ENCODE measurements around the gene DDX47.
"Not testable (repeated sequence)": the region's sequence is repeated elsewhere in the genome, so short reads cannot be mapped to it uniquely, and the experiment has no call there.

The DDX47 gene

DNA sequence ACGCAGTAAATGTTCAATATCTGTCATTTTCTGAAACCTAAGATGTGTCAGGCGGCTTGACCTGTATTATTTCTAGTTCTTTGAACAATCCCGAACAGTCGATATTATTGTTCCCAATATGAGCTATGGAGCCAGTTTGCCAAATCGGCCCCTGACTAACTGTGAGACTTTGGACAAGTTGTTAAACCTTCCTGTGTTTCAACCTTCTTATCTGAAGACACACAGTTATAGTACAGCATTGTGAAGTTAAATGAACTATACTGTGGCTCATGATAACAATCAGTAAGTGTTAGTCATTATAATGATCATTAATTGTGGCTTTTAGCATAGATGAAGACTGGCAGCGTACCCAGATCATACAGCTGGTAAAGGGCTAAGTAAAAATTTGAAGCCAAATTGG is 23.4 kb downstream of the DDX47 start:
- no peak for DNase-seq (ENCODE audit: low spot score)
- TF ChIP-seq, protein P1, sequence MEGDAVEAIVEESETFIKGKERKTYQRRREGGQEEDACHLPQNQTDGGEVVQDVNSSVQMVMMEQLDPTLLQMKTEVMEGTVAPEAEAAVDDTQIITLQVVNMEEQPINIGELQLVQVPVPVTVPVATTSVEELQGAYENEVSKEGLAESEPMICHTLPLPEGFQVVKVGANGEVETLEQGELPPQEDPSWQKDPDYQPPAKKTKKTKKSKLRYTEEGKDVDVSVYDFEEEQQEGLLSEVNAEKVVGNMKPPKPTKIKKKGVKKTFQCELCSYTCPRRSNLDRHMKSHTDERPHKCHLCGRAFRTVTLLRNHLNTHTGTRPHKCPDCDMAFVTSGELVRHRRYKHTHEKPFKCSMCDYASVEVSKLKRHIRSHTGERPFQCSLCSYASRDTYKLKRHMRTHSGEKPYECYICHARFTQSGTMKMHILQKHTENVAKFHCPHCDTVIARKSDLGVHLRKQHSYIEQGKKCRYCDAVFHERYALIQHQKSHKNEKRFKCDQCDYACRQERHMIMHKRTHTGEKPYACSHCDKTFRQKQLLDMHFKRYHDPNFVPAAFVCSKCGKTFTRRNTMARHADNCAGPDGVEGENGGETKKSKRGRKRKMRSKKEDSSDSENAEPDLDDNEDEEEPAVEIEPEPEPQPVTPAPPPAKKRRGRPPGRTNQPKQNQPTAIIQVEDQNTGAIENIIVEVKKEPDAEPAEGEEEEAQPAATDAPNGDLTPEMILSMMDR (IDR thresholded peaks at IDR 0.05; ENCODE audit: borderline replicate concordance, control extremely low read depth, extremely low read depth, insufficient read depth, missing control alignments), result no peak
- in situ Hi-C loops (cut with MboI; ENCODE audit: low sequenced_read_pairs, unreplicated experiment), result no loop called here

DNA sequence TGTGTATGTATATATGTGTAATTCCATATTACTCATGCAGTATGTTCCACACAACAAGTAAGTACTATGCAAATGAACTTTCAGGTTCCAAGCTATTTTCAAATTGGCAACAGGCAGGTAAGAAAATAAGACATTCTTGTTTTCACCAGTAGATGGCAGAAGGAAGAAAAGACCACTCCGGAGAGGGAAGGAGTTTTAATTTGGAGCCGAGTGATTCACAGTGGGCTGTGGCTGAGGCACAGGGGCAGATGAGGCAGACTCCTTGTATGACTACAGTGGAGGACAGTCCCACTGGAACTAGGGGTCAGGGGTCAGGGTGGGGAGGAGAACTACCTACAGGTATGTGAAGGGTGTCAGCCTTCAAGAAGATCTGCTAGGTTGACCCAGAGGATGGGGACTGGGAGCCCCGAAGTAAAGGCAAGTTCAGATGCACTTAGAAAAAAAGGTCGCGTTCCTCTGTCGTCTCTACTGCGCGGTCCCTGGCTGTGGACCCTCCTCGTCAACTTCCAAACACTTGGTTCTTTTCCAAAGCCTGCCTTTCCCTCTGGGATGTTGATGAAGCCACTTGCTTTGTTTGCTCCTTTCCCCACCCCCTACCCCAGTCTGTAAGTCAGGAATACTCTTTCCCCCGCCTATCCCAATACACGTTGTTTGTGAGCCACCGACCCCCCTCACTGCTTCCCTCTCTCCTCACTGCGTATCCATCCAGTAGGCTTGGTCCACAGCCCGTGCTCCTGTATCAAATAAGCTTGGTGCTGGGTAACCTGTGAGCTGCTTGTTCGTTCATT is 24.1 kb downstream of the DDX47 start:
- TF ChIP-seq, protein P1 (IDR thresholded peaks at IDR 0.05; ENCODE audit: borderline replicate concordance, control extremely low read depth, extremely low read depth, insufficient read depth, missing control alignments), result peak; percentile 21
- in situ Hi-C loops (cut with MboI; ENCODE audit: low sequenced_read_pairs, unreplicated experiment), result no loop called here
- DNase-seq (ENCODE audit: low spot score), result peak; percentile 60

DNA sequence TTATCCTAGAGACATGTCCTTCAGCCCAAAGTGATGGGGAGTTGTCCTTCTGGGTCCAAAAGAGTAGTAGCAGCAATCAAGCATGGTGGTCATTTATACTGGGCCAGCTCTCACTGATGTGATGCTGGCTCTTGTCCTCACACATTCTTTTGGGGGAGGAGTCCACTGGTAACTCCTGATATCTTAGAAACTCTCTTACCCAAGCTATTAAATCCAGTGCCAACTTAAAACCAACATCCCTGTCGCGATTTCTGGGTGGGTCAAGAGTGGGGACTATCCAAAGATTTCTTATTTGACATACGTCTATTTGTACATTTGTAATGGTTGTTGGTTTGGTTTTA is 24.6 kb downstream of the DDX47 start:
- TF ChIP-seq, protein P1 (IDR thresholded peaks at IDR 0.05; ENCODE audit: borderline replicate concordance, control extremely low read depth, extremely low read depth, insufficient read depth, missing control alignments), result no peak
- no peak for DNase-seq (ENCODE audit: low spot score)
- in situ Hi-C loops (cut with MboI; ENCODE audit: low sequenced_read_pairs, unreplicated experiment), result no loop called here

DNA sequence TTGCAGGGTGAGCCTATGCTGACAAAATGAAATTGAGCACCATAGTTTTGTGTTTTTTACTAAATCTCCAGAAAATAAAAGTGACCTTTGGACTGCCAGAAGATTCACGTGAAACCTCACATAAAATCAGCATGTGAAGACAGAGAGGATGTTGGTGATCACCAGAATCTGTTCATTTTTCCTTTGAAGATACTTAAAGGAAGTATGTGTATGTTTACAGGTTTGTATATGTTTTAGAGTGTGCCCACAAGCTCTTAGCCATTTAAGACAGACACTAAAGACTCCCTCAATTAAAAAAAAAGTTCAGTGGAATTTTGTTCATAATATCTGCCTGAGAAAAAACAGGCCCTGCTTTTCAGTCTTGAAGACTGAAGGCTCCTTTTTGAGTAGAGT is 25.9 kb downstream of the DDX47 start:
- TF ChIP-seq, protein P1 (IDR thresholded peaks at IDR 0.05; ENCODE audit: borderline replicate concordance, control extremely low read depth, extremely low read depth, insufficient read depth, missing control alignments), result no peak
- no peak for DNase-seq (ENCODE audit: low spot score)
- in situ Hi-C loops (cut with MboI; ENCODE audit: low sequenced_read_pairs, unreplicated experiment), result no loop called here

DNA sequence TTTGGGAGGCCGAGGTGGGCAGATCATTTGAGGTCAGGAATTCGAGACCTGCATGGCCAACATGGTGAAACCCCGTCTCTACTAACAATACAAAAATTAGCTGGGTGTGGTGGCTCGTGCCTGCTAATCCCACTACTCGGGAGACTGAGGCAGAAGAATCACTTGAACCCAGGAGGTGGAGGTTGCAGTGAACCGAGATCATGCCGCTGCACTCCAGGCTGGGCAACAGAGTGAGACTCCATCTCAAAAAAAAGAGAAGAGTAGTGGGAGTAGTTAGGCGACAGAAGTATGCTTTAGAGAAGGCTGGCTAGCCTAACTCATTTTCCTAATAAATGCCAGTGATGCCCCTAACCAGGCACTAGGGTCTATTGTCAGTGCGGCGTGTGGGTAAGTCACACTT is 26.3 kb downstream of the DDX47 start:
- in situ Hi-C loops (cut with MboI; ENCODE audit: low sequenced_read_pairs, unreplicated experiment); DNase-seq (ENCODE audit: low spot score): not testable (repeated sequence)

GRCh38 chr12:12839873-12840579 is 26.9 kb downstream of the DDX47 start:
- DNase-seq (ENCODE audit: low spot score), result no peak
- TF ChIP-seq, protein P1 (IDR thresholded peaks at IDR 0.05; ENCODE audit: borderline replicate concordance, control extremely low read depth, extremely low read depth, insufficient read depth, missing control alignments), result no peak
- in situ Hi-C loops (cut with MboI; ENCODE audit: low sequenced_read_pairs, unreplicated experiment), result no loop called here

DNA sequence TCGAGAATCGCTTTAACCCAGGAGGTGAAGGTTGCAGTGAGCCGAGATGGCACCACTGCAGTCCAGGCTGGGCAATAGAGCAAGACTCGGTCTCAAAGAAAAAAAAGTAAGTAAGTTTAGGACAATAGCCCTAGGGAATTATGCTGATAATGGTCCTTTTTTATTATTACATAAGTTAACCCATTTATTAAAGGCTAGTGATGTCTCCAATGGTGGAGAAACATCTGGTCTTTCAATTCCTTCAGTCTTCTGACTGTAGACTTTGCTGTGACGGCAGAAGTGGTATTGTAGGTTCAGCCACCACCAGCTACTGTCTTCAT is 27.4 kb downstream of the DDX47 start:
- TF ChIP-seq, protein P1 (IDR thresholded peaks at IDR 0.05; ENCODE audit: borderline replicate concordance, control extremely low read depth, extremely low read depth, insufficient read depth, missing control alignments), result no peak
- in situ Hi-C loops (cut with MboI; ENCODE audit: low sequenced_read_pairs, unreplicated experiment), result no loop called here
- no peak for DNase-seq (ENCODE audit: low spot score)

DNA sequence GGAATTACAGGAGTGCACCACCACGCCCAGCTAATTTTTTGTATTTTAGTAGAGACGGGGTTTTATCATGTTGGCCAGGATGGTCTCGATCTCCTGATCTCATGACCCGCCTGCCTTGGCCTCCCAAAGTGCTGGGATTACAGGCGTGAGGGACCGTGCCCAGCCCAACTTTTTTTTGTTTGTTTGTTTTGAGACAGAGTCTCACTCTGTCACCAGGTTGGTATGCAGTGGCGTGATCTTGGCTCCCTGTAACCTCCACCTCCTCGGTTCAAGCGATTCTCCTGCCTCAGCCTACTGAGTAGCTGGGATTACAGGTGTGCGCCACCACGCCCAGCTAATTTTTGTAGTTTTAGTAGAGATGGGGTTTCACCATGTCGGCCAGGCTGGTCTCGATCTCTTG is 28.3 kb downstream of the DDX47 start:
- DNase-seq (ENCODE audit: low spot score); in situ Hi-C loops (cut with MboI; ENCODE audit: low sequenced_read_pairs, unreplicated experiment): not testable (repeated sequence)

Measured in GM13976 (cell line).